ENCODE measurements around the gene OGFR. TPM values are rescaled to one million over a fixed set of nuclear protein-coding genes. Genes with fewer than 3 reads are reported as not detected.

OGFR gene
- polyA plus RNA-seq, 1 donor (not counting 4 experiments of a cell fraction or from before 2014, with no cell fraction given) = 39.8 TPM

GRCh38 chr20:62819494-62820174 is 15.0 kb downstream of the OGFR start:
- Histone ChIP-seq H3K27ac (ENCODE audit: control insufficient read depth, insufficient read depth, low read length) (no peak overlapping the region), H2AFZ (ENCODE audit: control insufficient read depth, low read length) (no peak overlapping the region), H3K27me3 (ENCODE audit: control insufficient read depth, extremely low read depth, insufficient read depth, low read length) (peaks cover 39% of the 10 kb centered on the region), H3K9ac (ENCODE audit: control insufficient read depth, extremely low read depth, insufficient read depth, low read length) (no peak overlapping the region), H3K79me2 (ENCODE audit: control insufficient read depth, insufficient read depth, low read length) (no peaks in the 10 kb centered on the region), H3K4me1 (ENCODE audit: control insufficient read depth, extremely low read depth, insufficient read depth, low read length) (peaks cover 24% of the 10 kb centered on the region), H3K9me1 (ENCODE audit: control insufficient read depth, extremely low read depth, insufficient read depth, low read length) (no peaks in the 10 kb centered on the region), H3K9me3 (ENCODE audit: control insufficient read depth, low read depth, low read length) (no peaks in the 10 kb centered on the region), H3K36me3 (ENCODE audit: control insufficient read depth in 2 of 2, extremely low read depth in 1 of 2, insufficient read depth in 2 of 2, low read length in 2 of 2) (no peaks in the 10 kb centered on the region), H3K4me2 (ENCODE audit: control insufficient read depth, extremely low read depth, insufficient read depth, low read depth, low read length) (no peak overlapping the region), H3K4me3 (ENCODE audit: control insufficient read depth in 2 of 3, extremely low read depth in 1 of 3, insufficient read depth in 2 of 3, low read depth in 1 of 3, low read length in 3 of 3) (no peak overlapping the region), H4K20me1 (ENCODE audit: control insufficient read depth, extremely low read depth, insufficient read depth, low read length) (no peaks in the 10 kb centered on the region)
- FAIRE-seq (no peak), DNase-seq (ENCODE audit: low read depth, low spot score) (no peak)
- dilution Hi-C loops (cut with MboI; ENCODE audit: extremely low pct_ligation_motif_present, low sequenced_read_pairs) = no loop called here
- TF ChIP-seq EZH2 (IDR thresholded peaks at IDR 0.05; ENCODE audit: low read length) (no peak), CTCF (optimal IDR thresholded peaks at IDR 0.05 in 1 of 3, IDR thresholded peaks at IDR 0.05 in 1 of 3, conservative IDR thresholded peaks at IDR 0.05 in 1 of 3; ENCODE audit: extremely low read depth in 1 of 3, insufficient read depth in 2 of 3, low read length in 3 of 3) (no peak)

- dilution Hi-C loops (cut with MboI; ENCODE audit: extremely low pct_ligation_motif_present, low sequenced_read_pairs) = no loop called here
- Histone ChIP-seq H3K9me3 (ENCODE audit: control insufficient read depth, low read depth, low read length) (no peaks in the 10 kb centered on the region), H3K79me2 (ENCODE audit: control insufficient read depth, insufficient read depth, low read length) (no peaks in the 10 kb centered on the region), H3K4me1 (ENCODE audit: control insufficient read depth, extremely low read depth, insufficient read depth, low read length) (peaks cover 19% of the 10 kb centered on the region), H3K36me3 (ENCODE audit: control insufficient read depth in 2 of 2, extremely low read depth in 1 of 2, insufficient read depth in 2 of 2, low read length in 2 of 2) (no peaks in the 10 kb centered on the region), H2AFZ (ENCODE audit: control insufficient read depth, low read length) (no peak overlapping the region), H3K4me3 (ENCODE audit: control insufficient read depth in 2 of 3, extremely low read depth in 1 of 3, insufficient read depth in 2 of 3, low read depth in 1 of 3, low read length in 3 of 3) (no peak overlapping the region), H3K4me2 (ENCODE audit: control insufficient read depth, extremely low read depth, insufficient read depth, low read depth, low read length) (no peak overlapping the region), H3K9me1 (ENCODE audit: control insufficient read depth, extremely low read depth, insufficient read depth, low read length) (no peaks in the 10 kb centered on the region), H3K27me3 (ENCODE audit: control insufficient read depth, extremely low read depth, insufficient read depth, low read length) (peaks cover 38% of the 10 kb centered on the region), H4K20me1 (ENCODE audit: control insufficient read depth, extremely low read depth, insufficient read depth, low read length) (no peaks in the 10 kb centered on the region), H3K9ac (ENCODE audit: control insufficient read depth, extremely low read depth, insufficient read depth, low read length) (no peak overlapping the region), H3K27ac (ENCODE audit: control insufficient read depth, insufficient read depth, low read length) (no peak overlapping the region)
- FAIRE-seq (no peak), DNase-seq (ENCODE audit: low read depth, low spot score) (no peak)
- TF ChIP-seq CTCF (optimal IDR thresholded peaks at IDR 0.05 in 1 of 3, IDR thresholded peaks at IDR 0.05 in 1 of 3, conservative IDR thresholded peaks at IDR 0.05 in 1 of 3; ENCODE audit: extremely low read depth in 1 of 3, insufficient read depth in 2 of 3, low read length in 3 of 3) (no peak), EZH2 (IDR thresholded peaks at IDR 0.05; ENCODE audit: low read length) (no peak)
Observed at GRCh38 chr20:62820208-62820961, 15.8 kb downstream of the OGFR start.

All from keratinocyte (primary cell).